A549 (cell line): ENCODE results near the gene AUTS2. TPM values are rescaled to one million over a fixed set of nuclear protein-coding genes. Genes with fewer than 3 reads are reported as not detected.

Source experiments
- ATAC-seq, 2 experiments: fragments of 200-7000 bp in 1 of 2; fragments of >200 bp in 1 of 2; cut with Nextera tagmentation in 1 of 2; cut with Tn5 transposase in 1 of 2; 3 replicates each; pipeline versions ENCODE4 v1.8.0 to v1.9.1; 2018 to 2020; ENCODE audit warnings: mild to moderate bottlenecking in 1 of 2, moderate library complexity in 1 of 2
- CTCF ChIA-PET: fragments of 300-600 bp; sonication (Branson Sonifier 250); formaldehyde crosslinking; extraction: SDS; loops from one replicate; lab custom pipeline; 2021; ENCODE audit warnings: antibody characterized with exemption, inconsistent platforms; lab: Yijun Ruan, JAX
- POLR2A ChIA-PET: fragments of 350-600 bp; formaldehyde crosslinking; extraction: SDS; loops from one replicate; lab custom pipeline; 2021; ENCODE audit warnings: antibody characterized with exemption, inconsistent platforms; lab: Yijun Ruan, JAX
- DNase-seq, 2 experiments: peaks; one replicate each; pipeline versions ENCODE4 v3.0.0 to v3.0.0-alpha.2; 2011 to 2016; ENCODE audit warnings: low read depth in 1 of 2, low spot score in 1 of 2
- FAIRE-seq: peaks from 2 replicates; lab custom pipeline; 2011; peaks lifted over from hg19 to GRCh38; lab: Jason Lieb, UNC
- H3K27ac ChIP-seq, 2 experiments: fragments of >200 bp; sonication (Bioruptor Twin); formaldehyde crosslinking; 3 replicates each; pipeline ENCODE4 v1.5.1; 2016 to 2017
- H3K4me1 ChIP-seq: fragments of >200 bp; sonication (Bioruptor Twin); formaldehyde crosslinking; 3 replicates; pipeline ENCODE4 v1.6.1; 2016
- H3K4me2 ChIP-seq: fragments of >200 bp; sonication (Bioruptor Twin); formaldehyde crosslinking; 3 replicates; pipeline ENCODE4 v1.6.1; 2016
- H3K4me3 ChIP-seq: fragments of >200 bp; sonication (Bioruptor Twin); formaldehyde crosslinking; 3 replicates; pipeline ENCODE4 v1.5.1; 2016
- H3K9me3 ChIP-seq: fragments of >200 bp; sonication (Bioruptor Twin); formaldehyde crosslinking; 3 replicates; pipeline ENCODE4 v1.6.1; 2016
- BCL3 ChIP-seq: fragments of >200 bp; sonication (Bioruptor Twin); formaldehyde crosslinking; IDR thresholded peaks from 3 replicates; pipeline ENCODE4 v1.6.1; 2016
- BHLHE40 ChIP-seq: IDR thresholded peaks from 2 replicates; pipeline ENCODE4 v1.6.1; 2012; ENCODE audit warnings: low read depth, low read length, inconsistent platforms
- CBX8 ChIP-seq: fragments of 200-600 bp; sonication (generic); IDR thresholded peaks from 2 replicates; pipeline ENCODE4 v1.6.1; 2016
- CEBPB ChIP-seq, 2 experiments: fragments of >200 bp in 1 of 2; sonication (Bioruptor Twin) in 1 of 2; formaldehyde crosslinking in 1 of 2; IDR thresholded peaks; 2 replicates each; pipeline ENCODE4 v1.6.1; 2012 to 2016
- CHD2 ChIP-seq: fragments of 150-350 bp; IDR thresholded peaks from 2 replicates; pipeline ENCODE4 v1.6.1; 2014; ENCODE audit warnings: low read length; ENCODE audit not compliant: partially characterized antibody
- CHD4 ChIP-seq: fragments of 200-600 bp; sonication (generic); IDR thresholded peaks from 2 replicates; pipeline ENCODE4 v1.6.1; 2016; ENCODE audit warnings: antibody characterized with exemption, mild to moderate bottlenecking, borderline replicate concordance
- CTCF ChIP-seq: fragments of >200 bp; sonication (Bioruptor Twin); formaldehyde crosslinking; IDR thresholded peaks from 3 replicates; pipeline ENCODE4 v1.5.1; 2016
- EHF ChIP-seq: fragments of 250-450 bp; sonication (Bioruptor Pico); IDR thresholded peaks from 2 replicates; pipeline ENCODE4 v1.5.0; 2020; ENCODE audit warnings: mild to moderate bottlenecking
- EHMT2 ChIP-seq: fragments of 200-600 bp; sonication (generic); IDR thresholded peaks from 2 replicates; pipeline ENCODE4 v1.6.1; 2016; ENCODE audit warnings: antibody characterized with exemption, low read depth, mild to moderate bottlenecking, moderate library complexity
- EP300 ChIP-seq, 2 experiments: fragments of >200 bp; sonication (Bioruptor Twin); formaldehyde crosslinking; IDR thresholded peaks; 2 replicates in 1 of 2; 3 replicates in 1 of 2; pipeline ENCODE4 v1.6.1; 2016 to 2017
- GATA3 ChIP-seq: IDR thresholded peaks from 2 replicates; pipeline ENCODE4 v1.6.1; 2012; ENCODE audit warnings: borderline replicate concordance
- HES2 ChIP-seq: fragments of >200 bp; sonication (Bioruptor Twin); formaldehyde crosslinking; IDR thresholded peaks from 2 replicates; pipeline ENCODE4 v1.6.1; 2016
- HEYL ChIP-seq: fragments of 250-450 bp; sonication (Bioruptor Pico); IDR thresholded peaks from 2 replicates; pipeline ENCODE4 v1.8.0; 2021; ENCODE audit warnings: mild to moderate bottlenecking, moderate library complexity
- JUN ChIP-seq, 2 experiments: fragments of >200 bp; sonication (Bioruptor Twin); formaldehyde crosslinking; IDR thresholded peaks; 2 replicates in 1 of 2; 3 replicates in 1 of 2; pipeline ENCODE4 v1.6.1; 2016 to 2017
- JUNB ChIP-seq: fragments of >200 bp; sonication (Bioruptor Twin); formaldehyde crosslinking; IDR thresholded peaks from 2 replicates; pipeline ENCODE4 v1.6.1; 2016
- KDM1A ChIP-seq: fragments of 200-600 bp; sonication (generic); IDR thresholded peaks from 2 replicates; pipeline ENCODE4 v1.6.1; 2016; ENCODE audit warnings: low read depth, mild to moderate bottlenecking
- KDM5A ChIP-seq: fragments of 200-600 bp; sonication (generic); IDR thresholded peaks from 2 replicates; pipeline ENCODE4 v1.6.1; 2016; ENCODE audit warnings: antibody characterized with exemption, mild to moderate bottlenecking
- MAFK ChIP-seq: fragments of 450-650 bp; IDR thresholded peaks from 2 replicates; pipeline ENCODE4 v1.6.1; 2014; ENCODE audit not compliant: partially characterized antibody
- MYC ChIP-seq: IDR thresholded peaks from 2 replicates; pipeline ENCODE4 v1.6.1; 2012; ENCODE audit warnings: mild to moderate bottlenecking, inconsistent platforms, low read length, improper control_type of control experiment, borderline replicate concordance
- NFE2L2 ChIP-seq: fragments of 150-350 bp; conservative IDR thresholded peaks from 2 replicates; pipeline ENCODE4 v1.6.1; 2014; ENCODE audit warnings: low read length
- RAD21 ChIP-seq, 2 experiments: fragments of >200 bp in 1 of 2; sonication (Bioruptor Twin) in 1 of 2; formaldehyde crosslinking in 1 of 2; IDR thresholded peaks in 1 of 2; conservative IDR thresholded peaks in 1 of 2; 2 replicates in 1 of 2; 3 replicates in 1 of 2; pipeline ENCODE4 v1.6.1; 2012 to 2018; ENCODE audit warnings: inconsistent platforms in 1 of 2
- RARB ChIP-seq: fragments of 250-450 bp; sonication (Bioruptor Pico); IDR thresholded peaks from 2 replicates; pipeline ENCODE4 v1.8.0; 2021; ENCODE audit warnings: mild to moderate bottlenecking, moderate library complexity
- RCOR1 ChIP-seq: fragments of 150-350 bp; IDR thresholded peaks from 2 replicates; pipeline ENCODE4 v1.6.1; 2014; ENCODE audit warnings: antibody characterized with exemption, low read length, low read depth
- SMC3 ChIP-seq: fragments of >200 bp; sonication (Bioruptor Twin); formaldehyde crosslinking; IDR thresholded peaks from 3 replicates; pipeline ENCODE4 v1.6.1; 2018; ENCODE audit warnings: inconsistent platforms
- SREBF2 ChIP-seq: fragments of 450-650 bp; IDR thresholded peaks from 2 replicates; pipeline ENCODE4 v1.6.1; 2014; ENCODE audit warnings: mild to moderate bottlenecking, moderate library complexity
- TFCP2L1 ChIP-seq: fragments of 250-450 bp; sonication (Bioruptor Pico); IDR thresholded peaks from 2 replicates; pipeline ENCODE4 v1.5.0; 2021; ENCODE audit warnings: mild to moderate bottlenecking
- WGBS: methylation state at CpG from one replicate; pipeline ENCODE4 v1.1.6; 2017; ENCODE audit errors: missing lambda C conversion rate; 5-methylcytosine and 5-hydroxymethylcytosine counted together
- polyA plus RNA-seq, 4 experiments: library from polyadenylated mRNA; depleted of rRNA in 3 of 4; stranded (reverse); fragments of >200 nt; fragmentation: RNase III in 1 of 4; extraction: RNeasy Plus Mini Kit Qiagen cat#74134 plus additional on column Dnase treatment in 1 of 4; gene quantifications; 2 replicates in 3 of 4; 3 replicates in 1 of 4; pipeline ENCODE4 v1.2.3, GENCODE V29; 2011 to 2017

AUTS2 gene
- polyA plus RNA-seq, 2 of the 4 experiments (the other 2 are of a cell fraction), result 1.6 to 3.6 TPM

GRCh38 chr7:70673778-70674570, 1075.7 kb downstream of the AUTS2 start (continued):
- no peak for TF ChIP-seq BCL3
- no peak for TF ChIP-seq CHD4
- TF ChIP-seq SMC3, result no peak
- TF ChIP-seq HEYL, result no peak

- FAIRE-seq (no peak), DNase-seq (no peak), ATAC-seq (no peak)
- TF ChIP-seq GATA3 (no peak), KDM5A (no peak), JUN (IDR thresholded peaks at IDR 0.05) (no peak), EHMT2 (no peak), RAD21 (conservative IDR thresholded peaks at IDR 0.05 in 1 of 2, IDR thresholded peaks at IDR 0.05 in 1 of 2) (no peak), KDM1A (no peak), BHLHE40 (no peak), JUNB (no peak), CHD2 (no peak), CBX8 (no peak), SREBF2 (no peak), EP300 (IDR thresholded peaks at IDR 0.05) (no peak), BCL3 (no peak), HES2 (no peak)
- no peak overlapping the region for H3K27ac ChIP-seq
- H3K4me3 ChIP-seq, result no peak overlapping the region
- 52% methylated on average over 5 of the region's 5 CpGs for WGBS
- H3K4me2 ChIP-seq, result no peak overlapping the region
- POLR2A ChIA-PET, result no interaction called here
- no peaks in the 10 kb centered on the region for H3K9me3 ChIP-seq
- no peaks in the 10 kb centered on the region for H3K4me1 ChIP-seq
- CTCF ChIA-PET, result no interaction called here
These were observed 1076.3 kb downstream of the AUTS2 start for GRCh38 chr7:70674571-70675010.

GRCh38 chr7:70676243-70676642, 1078.0 kb downstream of the AUTS2 start:
- ChIA-PET CTCF (no interaction called here), POLR2A (no interaction called here)
- no peak for FAIRE-seq
- WGBS, result 23% methylated on average over 5 of the region's 5 CpGs
- no peak for ATAC-seq
- Histone ChIP-seq H3K4me3 (no peak overlapping the region), H3K9me3 (no peaks in the 10 kb centered on the region), H3K4me1 (no peaks in the 10 kb centered on the region), H3K4me2 (no peak overlapping the region), H3K27ac (no peak overlapping the region)
- TF ChIP-seq MYC (no peak), MAFK (no peak), EHMT2 (no peak), CEBPB (IDR thresholded peaks at IDR 0.05) (no peak)
- DNase-seq, result no peak

GRCh38 chr7:70678621-70679251, 1080.5 kb downstream of the AUTS2 start:
- Histone ChIP-seq H3K9me3 (no peaks in the 10 kb centered on the region), H3K4me1 (no peaks in the 10 kb centered on the region), H3K4me2 (no peak overlapping the region), H3K27ac (no peak overlapping the region), H3K4me3 (no peak overlapping the region)
- no peak for ATAC-seq
- FAIRE-seq, result no peak
- POLR2A ChIA-PET, result no interaction called here
- CTCF ChIA-PET, result no interaction called here
- WGBS, result 14% methylated on average over 4 of the region's 4 CpGs
- DNase-seq, result no peak
- no peak for TF ChIP-seq HEYL
- TF ChIP-seq HES2, result no peak
- TF ChIP-seq RARB (CRISPR knock-in tag), result no peak
- no peak for TF ChIP-seq CTCF
- TF ChIP-seq RCOR1, result no peak
- no peak for TF ChIP-seq JUN (IDR thresholded peaks at IDR 0.05)
- TF ChIP-seq RAD21 (conservative IDR thresholded peaks at IDR 0.05 in 1 of 2, IDR thresholded peaks at IDR 0.05 in 1 of 2), result no peak
- TF ChIP-seq EHF (CRISPR knock-in tag), result no peak
- TF ChIP-seq GATA3, result no peak
- TF ChIP-seq CHD4, result no peak
- TF ChIP-seq SMC3, result no peak
- no peak for TF ChIP-seq NFE2L2
- no peak for TF ChIP-seq TFCP2L1
- no peak for TF ChIP-seq BCL3
